Gastroesophageal sphincter (tissue), 3 donors: ENCODE measurements around the gene TUBGCP3.

ENCODE experiments used
- EP300 ChIP-seq: sonication (generic); formaldehyde crosslinking; IDR thresholded peaks from one replicate; pipeline ENCODE4 v1.6.1; 2017; ENCODE audit warnings: antibody characterized with exemption, mild to moderate bottlenecking
- POLR2AphosphoS5 ChIP-seq: sonication (generic); formaldehyde crosslinking; IDR thresholded peaks from one replicate; pipeline ENCODE4 v1.6.1; 2017; ENCODE audit warnings: antibody characterized with exemption
- TF ChIP-seq, protein P1 (sequence below), 4 experiments: fragments of 200-600 bp in 2 of 4; fragments of 450-650 bp in 2 of 4; sonication (generic) in 1 of 4; IDR thresholded peaks; one replicate each; pipeline ENCODE4 v1.5.1; 2017 to 2019; ENCODE audit warnings: antibody characterized with exemption in 4 of 4, mild to moderate bottlenecking in 2 of 4, moderate library complexity in 2 of 4

DNA sequence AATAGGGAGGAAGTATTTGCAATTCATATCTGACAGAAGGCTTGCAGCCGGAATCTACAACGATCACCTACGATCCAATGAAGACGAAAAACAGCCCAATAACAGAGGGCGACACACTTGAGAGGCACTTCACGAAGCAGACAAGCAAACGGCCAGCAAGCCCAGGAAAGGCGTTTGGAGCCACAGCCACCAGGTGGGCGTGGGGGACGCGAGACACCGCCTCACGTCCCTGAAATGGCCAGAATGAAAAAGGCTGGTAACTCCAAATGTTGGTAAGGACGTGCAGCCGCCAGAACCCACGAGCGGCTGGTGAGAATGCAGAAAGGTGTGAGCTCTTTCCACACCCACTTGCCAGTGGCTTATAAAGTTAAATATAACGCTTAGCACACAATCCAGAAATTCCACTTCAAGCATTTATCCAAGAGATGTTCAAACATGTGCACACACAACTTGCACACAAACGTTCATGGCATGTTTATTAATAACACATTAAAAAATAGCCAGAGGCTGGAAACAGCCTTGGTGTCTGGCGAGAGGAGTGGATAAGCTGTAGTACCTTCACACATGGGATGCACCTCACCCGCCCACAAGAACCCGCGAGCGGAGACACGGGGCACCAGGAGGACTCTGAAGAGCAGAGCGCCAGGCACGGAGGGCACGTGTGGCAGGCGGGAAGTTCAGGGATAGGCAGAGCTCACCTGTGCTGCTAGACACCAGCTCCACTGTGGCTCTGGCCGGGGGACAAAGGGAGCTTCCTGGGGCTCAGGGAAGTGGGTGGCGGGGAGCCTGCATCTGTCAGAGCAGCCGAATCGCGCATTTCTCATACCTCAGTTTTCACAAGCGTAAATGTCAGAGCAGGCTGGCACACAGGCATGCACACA lies 122.5 kb downstream of the TUBGCP3 start:
- TF ChIP-seq, protein P1, sequence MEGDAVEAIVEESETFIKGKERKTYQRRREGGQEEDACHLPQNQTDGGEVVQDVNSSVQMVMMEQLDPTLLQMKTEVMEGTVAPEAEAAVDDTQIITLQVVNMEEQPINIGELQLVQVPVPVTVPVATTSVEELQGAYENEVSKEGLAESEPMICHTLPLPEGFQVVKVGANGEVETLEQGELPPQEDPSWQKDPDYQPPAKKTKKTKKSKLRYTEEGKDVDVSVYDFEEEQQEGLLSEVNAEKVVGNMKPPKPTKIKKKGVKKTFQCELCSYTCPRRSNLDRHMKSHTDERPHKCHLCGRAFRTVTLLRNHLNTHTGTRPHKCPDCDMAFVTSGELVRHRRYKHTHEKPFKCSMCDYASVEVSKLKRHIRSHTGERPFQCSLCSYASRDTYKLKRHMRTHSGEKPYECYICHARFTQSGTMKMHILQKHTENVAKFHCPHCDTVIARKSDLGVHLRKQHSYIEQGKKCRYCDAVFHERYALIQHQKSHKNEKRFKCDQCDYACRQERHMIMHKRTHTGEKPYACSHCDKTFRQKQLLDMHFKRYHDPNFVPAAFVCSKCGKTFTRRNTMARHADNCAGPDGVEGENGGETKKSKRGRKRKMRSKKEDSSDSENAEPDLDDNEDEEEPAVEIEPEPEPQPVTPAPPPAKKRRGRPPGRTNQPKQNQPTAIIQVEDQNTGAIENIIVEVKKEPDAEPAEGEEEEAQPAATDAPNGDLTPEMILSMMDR (IDR thresholded peaks at IDR 0.05): no peak
- TF ChIP-seq EP300: no peak
- no peak for TF ChIP-seq POLR2AphosphoS5
